CD4-positive, alpha-beta T cell treated with Interleukin-4 for 4 hours (primary cell): ENCODE results near the gene ATF6.
A peak's percentile ranks its signal among the peaks of the same experiment; 100 is the strongest.
"Not testable (repeated sequence)": the region's sequence is repeated elsewhere in the genome, so short reads cannot be mapped to it uniquely, and the experiment has no call there.

Source experiments
- DNase-seq: peaks from one replicate; pipeline ENCODE4 v3.0.0-alpha.2; 2020

ATF6 gene

GRCh38 chr1:161736335-161736969 is 29.7 kb upstream of the ATF6 start:
- DNase-seq = no peak

GRCh38 chr1:161737625-161738024 is 28.5 kb upstream of the ATF6 start:
- DNase-seq = no peak

GRCh38 chr1:161738627-161739287 is 27.4 kb upstream of the ATF6 start:
- DNase-seq = peak; percentile 71

- DNase-seq = no peak
These were observed 26.1 kb upstream of the ATF6 start for GRCh38 chr1:161739865-161740566.

- DNase-seq = no peak
These were observed 25.2 kb upstream of the ATF6 start for GRCh38 chr1:161740921-161741320.

GRCh38 chr1:161743231-161743630 is 22.9 kb upstream of the ATF6 start:
- DNase-seq = no peak

GRCh38 chr1:161747801-161748200 is 18.3 kb upstream of the ATF6 start:
- no peak for DNase-seq

- peak; percentile 92 for DNase-seq
These were observed 16.4 kb upstream of the ATF6 start, which contains the start of gene DUSP12 for GRCh38 chr1:161749509-161750407. Gene DUSP12, plus strand, starts transcription at chr1:161749786. Its CDS starts 16 bp downstream, at chr1:161749802.

- peak; percentile 58 for DNase-seq
These were observed 2.5 kb upstream of the ATF6 start for GRCh38 chr1:161763522-161764098.

- no peak for DNase-seq
These were observed 2.3 kb downstream of the ATF6 start for GRCh38 chr1:161768461-161768860.

- DNase-seq = no peak
These were observed 3.0 kb downstream of the ATF6 start for GRCh38 chr1:161768986-161769672.

- DNase-seq = not testable (repeated sequence)
These were observed 3.5 kb downstream of the ATF6 start for GRCh38 chr1:161769673-161770045.

- no peak for DNase-seq
These were observed 4.1 kb downstream of the ATF6 start for GRCh38 chr1:161770250-161770649.

GRCh38 chr1:161771161-161771560 is 5.0 kb downstream of the ATF6 start:
- no peak for DNase-seq

- no peak for DNase-seq
These were observed 5.9 kb downstream of the ATF6 start for GRCh38 chr1:161771973-161772372.

- DNase-seq = no peak
These were observed 6.3 kb downstream of the ATF6 start for GRCh38 chr1:161772397-161772796.

- DNase-seq = no peak
These were observed 7.7 kb downstream of the ATF6 start for GRCh38 chr1:161773791-161774190.

GRCh38 chr1:161777261-161777660 is 11.1 kb downstream of the ATF6 start:
- DNase-seq = no peak

GRCh38 chr1:161778522-161778921 is 12.4 kb downstream of the ATF6 start:
- no peak for DNase-seq

GRCh38 chr1:161779393-161779792 is 13.3 kb downstream of the ATF6 start:
- DNase-seq = no peak

- no peak for DNase-seq
These were observed 15.9 kb downstream of the ATF6 start for GRCh38 chr1:161781995-161782394.

- DNase-seq = no peak
These were observed 16.8 kb downstream of the ATF6 start for GRCh38 chr1:161782886-161783285.
